NCI-H748 treated with DMSO at 0.1 percent for 48 hours (cell line): ENCODE measurements around the gene ZRANB3.
"Not testable (repeated sequence)": the region's sequence is repeated elsewhere in the genome, so short reads cannot be mapped to it uniquely, and the experiment has no call there.

ENCODE experiments used
- DNase-seq: peaks from one replicate; lab custom pipeline; 2025; lab: John Stamatoyannopoulos, UW

ZRANB3 gene

DNA sequence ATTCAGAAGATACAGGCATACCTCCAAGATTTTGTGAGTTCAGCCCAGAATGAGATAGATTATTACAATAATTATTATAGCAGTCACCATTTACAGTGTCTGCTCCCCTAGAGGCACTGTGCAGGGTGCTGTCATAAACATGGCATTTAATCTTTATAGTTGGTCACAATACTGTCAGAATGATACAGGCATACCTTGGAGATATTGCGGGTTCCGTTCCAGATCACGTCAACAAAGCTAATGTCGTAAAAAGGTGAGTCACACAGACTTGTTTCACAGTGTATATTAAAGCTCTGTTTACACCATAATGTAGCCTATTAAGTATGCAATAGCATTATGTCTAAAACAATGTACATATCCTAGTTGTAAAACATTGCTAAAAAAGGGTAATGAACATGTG, 45.6 kb downstream of the ZRANB3 start:
- DNase-seq: no peak

- DNase-seq: no peak
These were observed 55.9 kb downstream of the ZRANB3 start for GRCh38 chr2:135475128-135475527.

- no peak for DNase-seq
These were observed 57.5 kb downstream of the ZRANB3 start for GRCh38 chr2:135473567-135473966.

- DNase-seq: no peak
These were observed 59.9 kb downstream of the ZRANB3 start for GRCh38 chr2:135471106-135471505.

GRCh38 chr2:135457279-135457678, 73.7 kb downstream of the ZRANB3 start:
- no peak for DNase-seq

DNA sequence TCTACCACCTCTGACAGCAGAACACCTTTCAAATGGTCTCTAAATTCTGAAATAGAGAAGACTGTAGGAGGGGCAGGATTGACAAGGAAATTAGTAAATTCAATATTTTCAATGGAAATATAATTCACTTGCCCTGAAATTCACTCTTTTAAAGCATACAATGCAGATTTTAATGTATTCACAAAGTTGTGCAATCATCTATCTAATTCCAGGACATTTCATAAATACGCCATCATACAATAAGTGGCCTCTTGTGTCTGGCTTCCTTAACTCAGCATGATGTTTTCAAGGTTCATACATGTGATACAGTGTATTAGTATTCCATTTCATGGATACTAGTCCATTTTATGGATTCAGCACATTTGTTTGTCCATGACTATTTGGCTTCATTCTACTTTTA, 74.2 kb downstream of the ZRANB3 start:
- DNase-seq: no peak

DNA sequence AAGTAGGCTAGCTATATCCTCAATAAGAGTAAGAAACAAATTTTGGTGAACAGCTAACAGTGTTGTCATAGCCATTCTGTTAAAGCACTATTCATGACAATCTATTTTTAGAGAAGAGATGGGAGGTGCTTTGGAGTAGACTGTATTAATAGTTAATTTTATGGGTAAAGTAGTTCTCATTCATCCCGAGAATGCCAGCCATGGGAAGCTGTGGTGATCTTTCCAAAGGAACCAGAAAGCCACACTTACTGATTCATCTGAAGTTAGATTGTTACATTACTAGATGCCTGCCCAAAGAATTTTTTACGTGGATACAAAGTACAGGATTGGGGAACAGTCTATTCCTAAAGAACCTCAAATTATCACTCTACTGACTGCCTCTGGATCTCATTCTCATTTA, 74.6 kb downstream of the ZRANB3 start:
- no peak for DNase-seq

DNA sequence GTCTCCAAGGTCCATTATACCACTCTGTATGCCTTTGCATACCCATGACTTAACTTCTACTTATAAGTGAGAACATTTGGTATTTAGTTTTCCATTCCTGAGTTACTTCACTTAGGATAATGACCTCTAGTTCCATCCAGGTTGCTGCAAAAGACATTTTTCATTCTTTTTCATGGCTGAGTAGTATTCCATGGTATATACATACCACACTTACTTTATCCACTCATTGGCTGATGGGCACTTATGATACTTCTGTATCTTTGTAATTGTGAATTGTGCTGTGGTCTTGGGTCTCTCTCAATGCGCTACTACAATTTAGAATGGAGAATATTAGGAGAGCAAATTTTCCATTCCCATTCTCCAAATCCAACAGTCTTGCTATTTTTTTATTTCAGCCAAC, 76.4 kb downstream of the ZRANB3 start:
- no peak for DNase-seq

DNA sequence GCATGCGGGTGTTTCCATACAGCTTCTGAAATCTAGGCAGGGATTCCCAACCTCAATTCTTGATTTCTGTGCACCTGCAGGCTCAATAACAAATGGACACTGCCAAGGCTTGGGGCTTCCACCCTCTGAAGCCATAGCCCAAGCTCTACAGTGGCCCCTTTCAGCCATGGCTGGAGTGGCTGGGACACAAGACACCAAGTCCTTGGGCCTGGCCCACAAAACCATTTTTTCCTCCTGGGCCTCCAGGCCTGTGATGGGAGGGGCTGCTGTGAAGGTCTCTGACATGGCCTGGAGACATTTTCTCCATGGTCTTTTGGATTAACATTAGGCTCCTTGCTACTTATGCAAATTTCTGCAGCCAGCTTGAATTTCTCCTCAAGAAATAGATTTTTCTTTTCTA, 78.0 kb downstream of the ZRANB3 start:
- DNase-seq: not testable (repeated sequence)

GRCh38 chr2:135451966-135452365, 79.1 kb downstream of the ZRANB3 start:
- DNase-seq: no peak

GRCh38 chr2:135443013-135443412, 88.0 kb downstream of the ZRANB3 start:
- DNase-seq: not testable (repeated sequence)

DNA sequence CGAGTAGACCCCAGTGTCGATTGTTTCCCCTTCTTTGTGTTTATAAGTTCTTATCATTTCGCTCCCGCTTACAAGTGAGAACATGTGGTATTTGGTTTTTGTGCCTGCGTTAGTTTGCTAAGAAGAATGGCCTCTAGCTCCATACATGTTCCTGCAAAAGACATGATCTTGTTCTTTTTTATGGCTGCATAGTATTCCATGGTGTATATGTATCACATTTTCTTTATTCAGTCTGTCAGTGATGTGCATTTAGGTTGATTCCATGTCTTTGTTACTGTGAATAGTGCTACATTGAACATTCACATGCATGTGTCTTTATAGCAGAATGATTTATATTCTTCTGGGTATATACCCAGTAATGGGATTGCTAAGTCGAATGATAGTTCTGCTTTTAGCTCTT, 95.9 kb downstream of the ZRANB3 start:
- not testable (repeated sequence) for DNase-seq

- DNase-seq: no peak
These were observed 106.2 kb downstream of the ZRANB3 start for GRCh38 chr2:135424849-135425248.

- no peak for DNase-seq
These were observed 108.1 kb downstream of the ZRANB3 start for GRCh38 chr2:135422898-135423297.

DNA sequence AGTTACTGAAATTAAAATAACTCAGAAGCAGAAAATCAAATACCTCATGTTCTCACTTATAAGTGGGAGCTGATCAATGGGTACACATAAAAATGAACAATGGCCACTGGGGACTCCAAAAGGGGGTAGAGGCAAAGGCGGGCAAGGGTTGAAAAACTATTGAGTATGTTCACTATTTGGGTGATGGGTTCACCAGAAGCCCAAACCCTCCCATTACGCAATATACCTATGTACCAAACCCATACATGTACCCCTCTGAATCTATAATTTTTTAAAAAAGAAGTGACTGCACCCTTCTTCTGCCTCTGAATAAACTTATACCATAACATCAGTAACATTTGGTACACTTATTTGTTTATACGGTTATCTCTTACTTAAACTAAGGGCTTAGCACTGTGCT, 119.4 kb downstream of the ZRANB3 start:
- DNase-seq: no peak

DNA sequence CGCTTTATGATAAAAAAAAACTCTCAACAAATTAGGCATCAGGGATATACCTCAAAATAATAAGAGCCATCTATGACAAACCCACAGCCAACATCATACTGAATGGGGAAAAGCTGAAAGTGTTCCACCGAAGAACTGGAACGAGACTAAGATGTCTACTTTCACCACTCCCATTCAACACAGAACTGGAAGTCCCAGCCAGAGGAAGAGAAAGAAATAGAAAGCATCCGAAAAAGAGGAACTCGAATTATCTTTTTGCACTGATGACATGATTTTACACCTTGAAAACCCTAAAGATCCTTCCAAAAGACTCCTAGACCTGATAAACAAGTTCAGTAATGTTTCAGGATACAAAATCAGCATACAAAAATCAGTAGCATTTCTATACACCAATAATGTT, 121.6 kb downstream of the ZRANB3 start:
- DNase-seq: no peak

- not testable (repeated sequence) for DNase-seq
These were observed 134.8 kb downstream of the ZRANB3 start for GRCh38 chr2:135396259-135396658.

DNA sequence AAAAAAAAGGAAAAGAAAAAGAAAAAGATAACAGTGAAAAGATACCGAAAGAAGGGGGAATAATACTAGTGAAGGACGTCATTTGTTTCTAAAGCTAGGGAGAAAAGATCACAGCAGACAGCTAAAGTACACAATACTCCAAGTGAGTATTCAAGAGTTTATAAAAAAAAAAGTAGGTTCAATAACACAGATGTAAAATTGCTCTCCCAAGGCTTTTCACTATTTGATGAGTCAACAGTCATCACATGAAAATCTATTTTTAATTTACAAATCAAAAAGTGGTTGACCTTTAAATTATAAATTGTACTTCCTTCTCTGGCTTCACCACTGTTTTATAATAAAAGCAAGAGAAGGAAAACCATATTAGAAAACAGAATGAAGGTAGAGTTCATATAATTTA, 144.0 kb downstream of the ZRANB3 start:
- no peak for DNase-seq

DNA sequence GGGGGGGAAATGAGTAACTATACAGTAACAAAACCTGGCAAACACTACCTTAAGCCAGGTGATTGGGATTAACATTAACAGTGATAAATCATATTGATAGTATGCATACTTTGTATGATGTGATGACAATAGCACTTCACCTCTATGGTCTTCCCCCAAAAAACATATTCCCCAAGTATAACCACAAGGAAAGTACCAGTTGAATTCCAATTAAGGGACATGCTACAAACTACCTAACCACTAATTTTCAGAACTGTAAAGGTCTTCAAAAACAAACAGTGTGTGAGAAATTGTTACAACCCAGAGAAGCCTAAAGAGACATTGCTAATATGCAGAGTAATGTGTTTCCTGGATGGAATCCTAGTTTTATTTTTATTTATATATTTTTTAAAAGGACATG, 152.4 kb downstream of the ZRANB3 start:
- DNase-seq: no peak

GRCh38 chr2:135373702-135374101, 157.3 kb downstream of the ZRANB3 start:
- DNase-seq: no peak

GRCh38 chr2:135349941-135350340, 181.1 kb downstream of the ZRANB3 start:
- no peak for DNase-seq

GRCh38 chr2:135348096-135348704, 182.8 kb downstream of the ZRANB3 start:
- DNase-seq: not testable (repeated sequence)

GRCh38 chr2:135337071-135337470, 193.9 kb downstream of the ZRANB3 start:
- DNase-seq: no peak

DNA sequence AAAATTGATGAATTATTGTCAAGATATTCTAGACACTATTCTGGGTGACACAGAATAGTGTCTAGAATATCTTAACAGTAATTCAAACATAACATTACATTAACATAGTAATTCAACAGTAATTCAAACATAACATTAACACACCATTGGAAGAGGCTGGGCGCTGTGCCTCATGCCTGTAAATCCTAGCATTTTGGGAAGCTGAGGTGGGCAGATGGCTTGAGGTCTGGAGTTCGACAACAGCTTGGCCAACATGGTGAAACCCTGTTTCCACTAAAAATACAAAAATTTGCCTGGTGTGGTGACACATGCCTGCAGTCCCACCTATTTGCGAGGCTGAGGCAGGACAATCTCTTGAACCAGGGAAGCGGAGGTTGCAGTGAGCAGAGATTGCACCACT, 195.8 kb downstream of the ZRANB3 start:
- no peak for DNase-seq

- no peak for DNase-seq
These were observed 203.9 kb downstream of the ZRANB3 start for GRCh38 chr2:135327146-135327545.
